K562 (cell line): Measurements from ENCODE around the gene WDR90. TPM values are rescaled to one million over a fixed set of nuclear protein-coding genes. Genes with fewer than 3 reads are reported as not detected.

Experiments used
- CREB1 ChIP-seq, 2 experiments: sonication (generic) in 1 of 2; formaldehyde crosslinking in 1 of 2; IDR thresholded peaks; 2 replicates each; pipeline versions ENCODE4 v1.6.1 to v1.8.0; 2012 to 2022; ENCODE audit warnings: inconsistent platforms in 1 of 2, mild to moderate bottlenecking in 1 of 2, missing genetic modification reagents in 1 of 2, moderate library complexity in 1 of 2
- CTBP1 ChIP-seq: fragments of 450-650 bp; IDR thresholded peaks from 2 replicates; pipeline ENCODE4 v1.6.1; 2016; ENCODE audit warnings: borderline replicate concordance
- HDAC1 ChIP-seq, 2 experiments: fragments of 450-650 bp; IDR thresholded peaks; 2 replicates each; pipeline ENCODE4 v1.6.1; 2016 to 2017; ENCODE audit warnings: inconsistent platforms in 1 of 2, mild to moderate bottlenecking in 1 of 2, moderate library complexity in 1 of 2
- HDAC2 ChIP-seq: fragments of 450-650 bp; IDR thresholded peaks from 2 replicates; pipeline ENCODE4 v1.6.1; 2016; ENCODE audit warnings: mild to moderate bottlenecking
- KAT7 ChIP-seq: sonication (generic); formaldehyde crosslinking; IDR thresholded peaks from 2 replicates; pipeline ENCODE4 v1.8.0; 2022; ENCODE audit warnings: missing genetic modification reagents, mild to moderate bottlenecking, borderline replicate concordance
- MAZ ChIP-seq, 2 experiments: fragments of 450-650 bp in 1 of 2; sonication (generic) in 1 of 2; formaldehyde crosslinking; IDR thresholded peaks in 1 of 2; conservative IDR thresholded peaks in 1 of 2; 2 replicates each; pipeline versions ENCODE4 v1.4.0 to v1.5.0; 2020; ENCODE audit warnings: mild to moderate bottlenecking in 1 of 2, missing genetic modification reagents in 1 of 2
- NRF1 ChIP-seq, 2 experiments: fragments of 450-650 bp; IDR thresholded peaks in 1 of 2; conservative IDR thresholded peaks in 1 of 2; 2 replicates each; pipeline ENCODE4 v1.6.1; 2014; ENCODE audit warnings: mild to moderate bottlenecking in 2 of 2
- PHF8 ChIP-seq: fragments of 200-600 bp; sonication (generic); IDR thresholded peaks from 2 replicates; pipeline ENCODE4 v1.6.1; 2012; ENCODE audit warnings: mixed run types, mild to moderate bottlenecking, inconsistent platforms, low read length, moderate library complexity, borderline replicate concordance
- PKNOX1 ChIP-seq: fragments of 450-650 bp; IDR thresholded peaks from 2 replicates; pipeline ENCODE4 v1.6.1; 2016
- POLR2G ChIP-seq: fragments of 200-400 bp; formaldehyde crosslinking; IDR thresholded peaks from 2 replicates; pipeline ENCODE4 v1.6.1; 2017; ENCODE audit warnings: low read depth, mild to moderate bottlenecking, antibody characterized with exemption, low read length, moderate library complexity
- PURB ChIP-seq: sonication (generic); formaldehyde crosslinking; IDR thresholded peaks from 2 replicates; pipeline ENCODE4 v1.9.0; 2021; ENCODE audit warnings: low read depth, mild to moderate bottlenecking, missing genetic modification reagents
- SOX6 ChIP-seq: fragments of 450-650 bp; IDR thresholded peaks from 2 replicates; pipeline ENCODE4 v1.6.1; 2014; ENCODE audit warnings: mild to moderate bottlenecking
- ZMIZ1 ChIP-seq, 2 experiments: fragments of 150-350 bp in 1 of 2; IDR thresholded peaks; 2 replicates each; pipeline ENCODE4 v1.6.1; 2012 to 2016; ENCODE audit warnings: low read depth in 2 of 2, low read length in 2 of 2, mild to moderate bottlenecking in 1 of 2, moderate library complexity in 1 of 2
- polyA plus RNA-seq, 8 experiments: library from polyadenylated mRNA; depleted of rRNA in 4 of 8; stranded (reverse) in 5 of 8; unstranded in 3 of 8; fragments of >200 nt; fragmentation: Nextera tagmentation in 2 of 8; fragmentation: Illumina TruSeq in 1 of 8; extraction: Ambion mirVana in 2 of 8; extraction: Trizol in 1 of 8; gene quantifications; 2 replicates each; pipeline versions ENCODE4 v1.2.1 to v1.2.3, GENCODE V29; 2011 to 2014; ENCODE audit warnings: inconsistent platforms in 1 of 8, missing spikeins in 1 of 8
- total RNA-seq, 7 experiments: library from RNA; depleted of rRNA in 6 of 7; stranded (reverse); fragments of >200 nt in 6 of 7; fragmentation: Illumina TruSeq in 2 of 7; extraction: Trizol in 2 of 7; gene quantifications; 2 replicates each; pipeline versions ENCODE4 v1.2.1 to v1.2.3, GENCODE V29; 2011 to 2021; ENCODE audit warnings: low replicate concordance in 1 of 7
- TF ChIP-seq, protein P1 (sequence below): sonication (generic); formaldehyde crosslinking; IDR thresholded peaks from 2 replicates; pipeline ENCODE4 v1.8.0; 2022; ENCODE audit warnings: mild to moderate bottlenecking, missing genetic modification reagents
- TF ChIP-seq, protein P2 (sequence below): fragments of 450-650 bp; IDR thresholded peaks from 2 replicates; pipeline ENCODE4 v1.6.1; 2016; ENCODE audit warnings: antibody characterized with exemption
- TF ChIP-seq, protein P3 (sequence below), 2 experiments: IDR thresholded peaks; 2 replicates each; pipeline ENCODE4 v1.6.1; 2011; ENCODE audit warnings: borderline replicate concordance in 1 of 2, control low read depth in 1 of 2, low read depth in 1 of 2, low read length in 1 of 2, mild to moderate bottlenecking in 1 of 2, mixed read lengths in 1 of 2, moderate library complexity in 1 of 2; ENCODE audit not compliant: insufficient read depth in 1 of 2, insufficient read length in 1 of 2, poor library complexity in 1 of 2, severe bottlenecking in 1 of 2; ENCODE audit errors: extremely low read depth in 1 of 2

Gene WDR90
- total and polyA plus RNA-seq, 9 of the 15 experiments (the other 6 are each of a cell fraction or from before 2014, with no cell fraction given), result 0.44 to 12.6 (median 3.3) TPM

DNA sequence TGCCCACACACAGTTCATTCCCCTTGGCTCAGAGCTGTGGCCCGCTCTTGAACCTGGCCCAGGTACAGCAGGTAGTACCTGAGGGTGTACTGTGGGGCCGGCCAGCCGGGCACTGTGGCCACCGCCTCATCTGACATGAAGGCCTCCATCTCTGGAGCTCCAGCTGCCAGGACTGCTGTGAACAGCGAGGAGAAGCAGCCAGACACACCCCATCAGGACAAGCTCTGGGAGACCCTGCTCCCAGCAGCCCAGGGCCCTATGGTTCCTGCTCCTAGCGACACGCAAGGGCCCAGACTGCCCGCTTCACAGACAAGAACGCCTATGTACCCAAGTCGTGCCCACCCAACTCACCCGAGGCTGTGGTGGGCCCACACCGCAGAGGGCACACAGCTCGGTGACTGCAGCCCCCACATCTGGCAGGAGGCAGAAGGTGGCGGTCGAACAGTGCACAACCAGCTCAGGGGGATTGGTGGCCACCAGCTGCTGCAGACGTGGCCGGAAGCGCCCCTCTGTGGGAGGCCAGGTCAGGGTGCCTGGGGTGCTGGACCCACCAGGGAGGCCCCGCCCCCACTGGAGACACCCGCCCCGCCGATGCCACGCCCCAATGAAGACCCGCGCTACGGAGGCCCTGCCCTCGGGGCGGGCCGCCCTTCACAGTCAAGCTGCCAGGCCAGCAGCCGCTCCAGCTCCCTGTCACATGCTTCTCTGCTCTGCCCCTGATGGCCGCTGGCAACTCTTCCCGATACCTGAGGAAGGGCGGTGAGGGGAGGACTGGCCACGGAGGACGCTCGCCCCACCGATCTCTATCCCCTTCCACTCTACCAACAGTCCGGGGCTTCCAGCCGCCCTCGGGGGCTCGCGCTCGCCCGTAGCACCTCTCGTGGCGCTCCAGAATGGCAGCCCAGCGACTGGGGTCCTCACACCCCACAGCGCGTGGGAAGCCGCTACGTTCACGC is 30.0 kb downstream of the WDR90 start (continued):
- TF ChIP-seq POLR2G (peak; percentile 67), NRF1 (conservative IDR thresholded peaks at IDR 0.05 in 1 of 2, IDR thresholded peaks at IDR 0.05 in 1 of 2) (no peak), PKNOX1 (peak; percentile 44; the same call in 1 of the 2 replicates), CTBP1 (0 out of 2 replicates have a peak, but pooled peaks have one; percentile 5), PURB (CRISPR knock-in tag) (no peak), CREB1 (IDR thresholded peaks at IDR 0.05) (no peak), CREB1 (CRISPR knock-in tag; IDR thresholded peaks at IDR 0.05) (0 out of 2 replicates have a peak, but pooled peaks have one; percentile 2), SOX6 (no peak), HDAC1 (IDR thresholded peaks at IDR 0.05) (peak in 1 of 2 experiments; percentile 80; a peak in 2 of 4 replicates), HDAC2 (peak; percentile 11; the same call in 1 of the 2 replicates), KAT7 (CRISPR knock-in tag) (0 out of 2 replicates have a peak, but pooled peaks have one; percentile 60), ZMIZ1 (IDR thresholded peaks at IDR 0.05; ENCODE audit: low read depth in 2 of 2, low read length in 2 of 2) (no peak), PHF8 (peak; percentile 72; the same call in 1 of the 2 replicates), MAZ (CRISPR knock-in tag; conservative IDR thresholded peaks at IDR 0.05 in 1 of 2, IDR thresholded peaks at IDR 0.05 in 1 of 2) (peak in 1 of 2 experiments; percentile 15; a peak in 1 of 4 replicates)
- TF ChIP-seq, protein P1, sequence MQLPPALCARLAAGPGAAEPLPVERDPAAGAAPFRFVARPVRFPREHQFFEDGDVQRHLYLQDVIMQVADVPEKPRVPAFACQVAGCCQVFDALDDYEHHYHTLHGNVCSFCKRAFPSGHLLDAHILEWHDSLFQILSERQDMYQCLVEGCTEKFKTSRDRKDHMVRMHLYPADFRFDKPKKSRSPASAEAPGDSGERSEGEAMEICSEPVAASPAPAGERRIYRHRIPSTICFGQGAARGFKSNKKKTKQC (CRISPR knock-in tag), result peak; percentile 60; the same call in 1 of the 2 replicates
- TF ChIP-seq, protein P2, sequence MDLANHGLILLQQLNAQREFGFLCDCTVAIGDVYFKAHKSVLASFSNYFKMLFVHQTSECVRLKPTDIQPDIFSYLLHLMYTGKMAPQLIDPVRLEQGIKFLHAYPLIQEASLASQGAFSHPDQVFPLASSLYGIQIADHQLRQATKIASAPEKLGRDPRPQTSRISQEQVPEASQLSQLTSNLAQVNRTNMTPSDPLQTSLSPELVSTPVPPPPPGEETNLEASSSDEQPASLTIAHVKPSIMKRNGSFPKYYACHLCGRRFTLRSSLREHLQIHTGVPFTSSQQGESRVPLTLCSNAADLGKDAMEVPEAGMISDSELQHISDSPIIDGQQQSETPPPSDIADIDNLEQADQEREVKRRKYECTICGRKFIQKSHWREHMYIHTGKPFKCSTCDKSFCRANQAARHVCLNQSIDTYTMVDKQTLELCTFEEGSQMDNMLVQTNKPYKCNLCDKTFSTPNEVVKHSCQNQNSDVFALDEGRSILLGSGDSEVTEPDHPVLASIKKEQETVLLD, result peak; percentile 40; the same call in 1 of the 2 replicates
- TF ChIP-seq, protein P3, sequence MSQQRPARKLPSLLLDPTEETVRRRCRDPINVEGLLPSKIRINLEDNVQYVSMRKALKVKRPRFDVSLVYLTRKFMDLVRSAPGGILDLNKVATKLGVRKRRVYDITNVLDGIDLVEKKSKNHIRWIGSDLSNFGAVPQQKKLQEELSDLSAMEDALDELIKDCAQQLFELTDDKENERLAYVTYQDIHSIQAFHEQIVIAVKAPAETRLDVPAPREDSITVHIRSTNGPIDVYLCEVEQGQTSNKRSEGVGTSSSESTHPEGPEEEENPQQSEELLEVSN (IDR thresholded peaks at IDR 0.05; ENCODE audit: borderline replicate concordance in 1 of 2, extremely low read depth in 1 of 2, insufficient read depth in 1 of 2, insufficient read length in 1 of 2, low read depth in 1 of 2, low read length in 1 of 2, poor library complexity in 1 of 2, severe bottlenecking in 1 of 2), result peak; percentile 27 to 56
